H9 (cell line): ENCODE results near the gene EIF3D. TPM values are rescaled to one million over a fixed set of nuclear protein-coding genes. Genes with fewer than 3 reads are reported as not detected.

Source experiments
- DNase-seq: peaks from one replicate; pipeline ENCODE4 v3.0.0-alpha.2; 2017
- H2AFZ ChIP-seq: one replicate; pipeline ENCODE4 v1.6.1; 2013; ENCODE audit warnings: mild to moderate bottlenecking, low read length, control low read depth, moderate library complexity
- H2AK5ac ChIP-seq: 2 replicates; pipeline ENCODE4 v1.6.1; 2013; ENCODE audit warnings: low read length, control low read depth, mixed read lengths; ENCODE audit not compliant: insufficient read length
- H2BK120ac ChIP-seq: one replicate; pipeline ENCODE4 v1.6.1; 2013; ENCODE audit warnings: low read depth, mild to moderate bottlenecking, low read length, control low read depth, inconsistent platforms; ENCODE audit not compliant: poor library complexity, severe bottlenecking
- H2BK12ac ChIP-seq: 2 replicates; pipeline ENCODE4 v1.6.1; 2013; ENCODE audit warnings: low read length, control low read depth, mixed read lengths, low read depth; ENCODE audit not compliant: insufficient read length
- H2BK15ac ChIP-seq: 2 replicates; pipeline ENCODE4 v1.6.1; 2013; ENCODE audit warnings: low read depth, low read length, control low read depth
- H2BK20ac ChIP-seq: one replicate; pipeline ENCODE4 v1.6.1; 2013; ENCODE audit warnings: low read depth, mild to moderate bottlenecking, low read length, control low read depth, inconsistent platforms; ENCODE audit not compliant: poor library complexity, severe bottlenecking
- H2BK5ac ChIP-seq: 2 replicates; pipeline ENCODE4 v1.6.1; 2013; ENCODE audit warnings: low read length, control low read depth, mixed read lengths; ENCODE audit not compliant: insufficient read length
- H3K14ac ChIP-seq: 2 replicates; pipeline ENCODE4 v1.6.1; 2013; ENCODE audit warnings: low read length, control low read depth; ENCODE audit not compliant: insufficient read depth
- H3K18ac ChIP-seq: 2 replicates; pipeline ENCODE4 v1.6.1; 2013; ENCODE audit warnings: low read depth, mild to moderate bottlenecking, mixed read lengths, low read length, control low read depth; ENCODE audit not compliant: insufficient read length
- H3K23ac ChIP-seq: 2 replicates; pipeline ENCODE4 v1.6.1; 2013; ENCODE audit warnings: low read length, control low read depth, mixed read lengths, low read depth; ENCODE audit not compliant: insufficient read length
- H3K23me2 ChIP-seq: 2 replicates; pipeline ENCODE4 v1.6.1; 2013; ENCODE audit warnings: low read depth, mild to moderate bottlenecking, mixed read lengths, low read length, control low read depth; ENCODE audit not compliant: insufficient read length, poor library complexity, severe bottlenecking
- H3K27ac ChIP-seq: 2 replicates; pipeline ENCODE4 v1.5.1; 2013; ENCODE audit warnings: low read length, control low read depth, mixed read lengths, low read depth; ENCODE audit not compliant: insufficient read length
- H3K27me3 ChIP-seq: 2 replicates; pipeline ENCODE4 v1.6.1; 2013; ENCODE audit warnings: low read length, control low read depth, inconsistent platforms; ENCODE audit not compliant: insufficient read depth
- H3K4ac ChIP-seq: 2 replicates; pipeline ENCODE4 v1.6.1; 2013; ENCODE audit warnings: low read depth, mild to moderate bottlenecking, control low read depth, inconsistent platforms, low read length, moderate library complexity
- H3K4me1 ChIP-seq: 2 replicates; pipeline ENCODE4 v1.6.1; 2013; ENCODE audit warnings: low read length, control low read depth, inconsistent platforms; ENCODE audit not compliant: insufficient read depth
- H3K4me2 ChIP-seq: 2 replicates; pipeline ENCODE4 v1.6.1; 2013; ENCODE audit warnings: low read length, control low read depth, mixed read lengths; ENCODE audit not compliant: insufficient read length, insufficient read depth
- H3K56ac ChIP-seq: 2 replicates; pipeline ENCODE4 v1.6.1; 2013; ENCODE audit warnings: low read depth, mild to moderate bottlenecking, mixed read lengths, low read length, control low read depth; ENCODE audit not compliant: insufficient read length
- H3K79me1 ChIP-seq: 2 replicates; pipeline ENCODE4 v1.6.1; 2013; ENCODE audit warnings: low read depth, mild to moderate bottlenecking, moderate library complexity, low read length, control low read depth, inconsistent platforms; ENCODE audit not compliant: insufficient read depth, poor library complexity, severe bottlenecking
- H3K79me2 ChIP-seq: 2 replicates; pipeline ENCODE4 v1.6.1; 2013; ENCODE audit warnings: low read length, control low read depth, inconsistent platforms; ENCODE audit not compliant: insufficient read depth
- H3K9ac ChIP-seq: 2 replicates; pipeline ENCODE4 v1.6.1; 2013; ENCODE audit warnings: low read length, control low read depth, mixed read lengths; ENCODE audit not compliant: insufficient read length; ENCODE audit errors: extremely low read depth
- H3K9me3 ChIP-seq: one replicate; pipeline ENCODE4 v1.6.1; 2013; ENCODE audit warnings: low read depth, low read length, inconsistent platforms; ENCODE audit not compliant: control insufficient read depth
- H3T11ph ChIP-seq: one replicate; pipeline ENCODE4 v1.6.1; 2013; ENCODE audit warnings: mild to moderate bottlenecking, low read length, control low read depth, inconsistent platforms
- H4K20me1 ChIP-seq: one replicate; pipeline ENCODE4 v1.6.1; 2013; ENCODE audit not compliant: control insufficient read depth, insufficient read length, insufficient read depth
- H4K5ac ChIP-seq: 2 replicates; pipeline ENCODE4 v1.6.1; 2013; ENCODE audit warnings: low read depth, mild to moderate bottlenecking, mixed read lengths, low read length, control low read depth; ENCODE audit not compliant: insufficient read length
- H4K8ac ChIP-seq: replicated peaks from 2 replicates; pipeline ENCODE4 v1.6.1; 2013; ENCODE audit warnings: low read length, control low read depth, mixed read lengths, low read depth; ENCODE audit not compliant: insufficient read length
- H4K91ac ChIP-seq: 2 replicates; pipeline ENCODE4 v1.6.1; 2013; ENCODE audit warnings: low read depth, mild to moderate bottlenecking, moderate library complexity, mixed read lengths, low read length, control low read depth; ENCODE audit not compliant: insufficient read length
- H3K27ac Mint-ChIP-seq, 3 experiments: 2 replicates in 2 of 3; 3 replicates in 1 of 3; pipeline ENCODE4 v1.8.0; 2020 to 2021; ENCODE audit warnings: mixed read lengths in 3 of 3, mild to moderate bottlenecking in 1 of 3, moderate library complexity in 1 of 3
- H3K27me3 Mint-ChIP-seq: 2 replicates; pipeline ENCODE4 v1.8.0; 2021; ENCODE audit warnings: low read depth, mild to moderate bottlenecking, moderate library complexity, mixed read lengths
- H3K36me3 Mint-ChIP-seq, 3 experiments: 2 replicates in 2 of 3; 3 replicates in 1 of 3; pipeline ENCODE4 v1.8.0; 2020 to 2021; ENCODE audit warnings: low read depth in 3 of 3, mixed read lengths in 3 of 3; ENCODE audit not compliant: insufficient read depth in 1 of 3
- H3K4me1 Mint-ChIP-seq, 2 experiments: 2 replicates each; pipeline ENCODE4 v1.8.0; 2020; ENCODE audit warnings: mixed read lengths in 2 of 2
- H3K4me3 Mint-ChIP-seq, 2 experiments: 2 replicates in 1 of 2; 3 replicates in 1 of 2; pipeline ENCODE4 v1.8.0; 2020 to 2021; ENCODE audit warnings: mild to moderate bottlenecking in 2 of 2, mixed read lengths in 2 of 2, moderate library complexity in 1 of 2
- H3K9me3 Mint-ChIP-seq, 2 experiments: 2 replicates in 1 of 2; 3 replicates in 1 of 2; pipeline ENCODE4 v1.8.0; 2020; ENCODE audit warnings: mild to moderate bottlenecking in 2 of 2, mixed read lengths in 2 of 2, moderate library complexity in 1 of 2
- WGBS: extraction: QIAGEN DNeasy Blood & Tissue Kit; methylation state at CpG from one replicate; pipeline ENCODE4 v1.1.7; 2013; ENCODE audit warnings: missing lambda C conversion rate, low lambda C conversion rate, mixed read lengths; ENCODE audit not compliant: insufficient read length; ENCODE audit errors: extremely low coverage; 5-methylcytosine and 5-hydroxymethylcytosine counted together
- total RNA-seq: library from RNA; stranded (reverse); gene quantifications from 2 replicates; pipeline ENCODE4 v1.2.1, GENCODE V29; 2021
- TF ChIP-seq, protein P1 (sequence below): fragments of 200-600 bp; sonication (generic); conservative IDR thresholded peaks from 3 replicates; pipeline ENCODE4 v1.8.0; 2021; ENCODE audit warnings: antibody characterized with exemption, mild to moderate bottlenecking

The EIF3D gene
- total RNA-seq, 1 experiment from 2014 or later: 198 TPM

- Mint-ChIP-seq H3K9me3 (no peaks in the 10 kb centered on the region), H3K27ac (no peak overlapping the region; a peak in 1 of 7 replicates), H3K4me1 (peaks cover 25 to 31% of the 10 kb centered on the region in 2 experiments), H3K4me3 (no peak overlapping the region), H3K27me3 (peaks cover 3% of the 10 kb centered on the region; the same call in 1 of the 2 replicates), H3K36me3 (peaks cover 0 to 10% (median 7%) of the 10 kb centered on the region in 3 experiments; a peak in 4 of 7 replicates)
- Histone ChIP-seq H4K5ac (no peak overlapping the region), H2BK5ac (no peak overlapping the region), H3K14ac (no peak overlapping the region; the same call in 1 of the 2 replicates), H3K4ac (no peak overlapping the region), H3K9me3 (no peaks in the 10 kb centered on the region), H3K23ac (no peak overlapping the region), H3T11ph (no peak overlapping the region), H3K23me2 (peaks cover 3% of the 10 kb centered on the region), H2BK120ac (no peak overlapping the region), H3K4me2 (no peak overlapping the region), H3K18ac (no peak overlapping the region), H2BK12ac (no peak overlapping the region), H3K79me1 (no peaks in the 10 kb centered on the region), H3K4me1 (peaks cover 2% of the 10 kb centered on the region), H3K79me2 (no peaks in the 10 kb centered on the region), H2AK5ac (no peak overlapping the region), H3K27ac (no peak overlapping the region), H3K9ac (no peak overlapping the region), H3K27me3 (no peaks in the 10 kb centered on the region), H4K20me1 (no peaks in the 10 kb centered on the region), H2BK15ac (no peak overlapping the region), H4K8ac (no peak overlapping the region), H2AFZ (no peak overlapping the region), H3K56ac (no peak overlapping the region), H2BK20ac (no peak overlapping the region), H4K91ac (no peak overlapping the region)
- TF ChIP-seq, protein P1, sequence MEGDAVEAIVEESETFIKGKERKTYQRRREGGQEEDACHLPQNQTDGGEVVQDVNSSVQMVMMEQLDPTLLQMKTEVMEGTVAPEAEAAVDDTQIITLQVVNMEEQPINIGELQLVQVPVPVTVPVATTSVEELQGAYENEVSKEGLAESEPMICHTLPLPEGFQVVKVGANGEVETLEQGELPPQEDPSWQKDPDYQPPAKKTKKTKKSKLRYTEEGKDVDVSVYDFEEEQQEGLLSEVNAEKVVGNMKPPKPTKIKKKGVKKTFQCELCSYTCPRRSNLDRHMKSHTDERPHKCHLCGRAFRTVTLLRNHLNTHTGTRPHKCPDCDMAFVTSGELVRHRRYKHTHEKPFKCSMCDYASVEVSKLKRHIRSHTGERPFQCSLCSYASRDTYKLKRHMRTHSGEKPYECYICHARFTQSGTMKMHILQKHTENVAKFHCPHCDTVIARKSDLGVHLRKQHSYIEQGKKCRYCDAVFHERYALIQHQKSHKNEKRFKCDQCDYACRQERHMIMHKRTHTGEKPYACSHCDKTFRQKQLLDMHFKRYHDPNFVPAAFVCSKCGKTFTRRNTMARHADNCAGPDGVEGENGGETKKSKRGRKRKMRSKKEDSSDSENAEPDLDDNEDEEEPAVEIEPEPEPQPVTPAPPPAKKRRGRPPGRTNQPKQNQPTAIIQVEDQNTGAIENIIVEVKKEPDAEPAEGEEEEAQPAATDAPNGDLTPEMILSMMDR: no peak
- no CpG with 5 or more reads among the region's 17 CpGs for WGBS
- no peak for DNase-seq
Measured at GRCh38 chr22:36463783-36464184, 65.2 kb downstream of the EIF3D start.
